DMS79 (cell line): ENCODE data around the gene BRINP1.

Experiments
- DNase-seq: peaks from one replicate; lab custom pipeline; 2025; lab: John Stamatoyannopoulos, UW

Gene BRINP1

DNA sequence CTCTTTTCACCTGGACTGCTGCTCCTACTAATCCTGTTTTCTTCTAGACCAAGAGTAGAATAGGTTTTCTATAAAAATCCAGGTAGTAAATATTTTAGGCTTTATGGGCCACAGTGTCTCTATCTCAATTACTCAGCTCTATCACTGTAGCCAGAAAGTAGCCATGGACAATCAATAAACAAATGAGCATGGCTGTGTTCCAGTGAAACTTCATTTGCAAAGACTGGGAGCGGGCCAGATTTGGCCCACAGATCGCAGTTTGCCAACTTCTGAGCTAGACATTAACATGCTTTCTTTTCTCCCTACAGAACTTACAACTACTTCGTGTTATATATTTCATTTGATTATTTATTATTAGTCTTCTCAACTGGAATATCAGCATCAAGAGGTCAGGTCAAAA, 30.2 kb downstream of the BRINP1 start:
- DNase-seq: no peak

DNA sequence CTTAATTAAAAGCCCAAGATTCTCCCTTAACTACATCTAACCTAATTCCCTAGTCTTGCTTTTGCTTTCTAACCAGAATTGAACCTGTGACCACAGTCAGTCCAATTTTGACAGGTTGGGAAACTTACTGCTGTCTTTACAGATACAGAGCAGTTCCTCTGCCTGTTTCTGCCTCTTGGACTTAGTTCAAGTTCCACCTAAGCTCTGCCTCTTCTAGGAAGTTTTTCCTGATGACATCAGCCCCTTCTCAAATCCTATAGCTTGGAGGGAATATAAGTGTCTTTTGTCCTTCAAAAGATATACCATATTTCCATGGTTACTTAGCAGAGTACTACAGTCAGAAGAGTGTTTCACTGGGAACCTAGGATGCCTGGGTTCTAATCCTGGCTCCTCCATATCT, 31.7 kb downstream of the BRINP1 start:
- DNase-seq: no peak

DNA sequence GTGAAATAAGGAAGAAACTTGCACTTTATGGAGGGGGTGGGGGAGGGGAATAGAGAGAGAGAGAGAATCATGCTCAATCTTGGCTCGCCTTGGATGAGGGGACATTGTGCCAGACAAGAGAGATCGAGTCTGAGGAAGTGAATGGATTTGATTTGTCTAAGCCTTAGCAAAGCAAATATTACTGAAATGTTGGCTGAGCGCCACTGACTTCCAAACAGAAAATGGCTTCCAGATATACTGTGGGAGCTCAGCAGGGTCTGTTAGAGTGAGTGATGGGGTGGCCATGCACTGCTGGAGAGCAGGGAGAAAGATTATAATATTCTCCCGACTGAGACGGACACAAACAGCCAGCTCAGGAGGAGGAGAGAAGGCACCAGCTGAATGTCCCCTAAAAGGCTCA, 34.5 kb downstream of the BRINP1 start:
- no peak for DNase-seq

DNA sequence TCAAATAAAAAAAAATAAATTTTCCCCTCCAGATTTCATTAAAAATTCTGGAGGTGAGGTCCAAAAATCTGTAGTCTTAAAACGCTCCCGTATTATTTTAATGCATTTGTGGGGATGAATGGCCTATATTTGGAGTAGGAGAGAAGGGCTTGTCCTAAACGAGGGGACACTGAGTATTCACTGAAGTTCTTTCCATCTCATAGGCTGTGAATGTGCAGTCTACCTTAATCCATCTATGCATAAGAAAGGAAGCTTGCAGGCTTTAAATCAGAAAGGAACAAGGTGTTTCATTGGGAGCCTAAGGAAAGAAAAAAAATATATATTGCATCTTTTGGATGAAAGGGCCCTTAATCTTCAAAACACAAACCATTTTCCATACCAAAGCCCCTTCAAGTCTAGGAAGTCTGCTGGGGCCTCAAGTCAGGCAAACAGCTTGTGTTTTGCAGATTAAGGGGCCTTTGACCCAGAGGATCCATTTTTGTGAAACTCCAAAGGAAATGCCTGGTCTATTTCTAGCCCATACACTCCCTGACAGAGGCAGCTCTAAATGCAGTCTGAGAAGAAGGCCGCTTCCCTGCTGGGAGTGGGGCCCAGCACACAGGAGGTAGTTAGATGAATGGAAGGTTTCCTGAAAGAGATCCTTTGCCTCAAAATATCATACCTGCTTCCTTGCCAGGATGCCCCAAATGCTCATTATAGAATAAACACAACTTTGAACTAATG, 35.6 kb downstream of the BRINP1 start:
- no peak for DNase-seq

DNA sequence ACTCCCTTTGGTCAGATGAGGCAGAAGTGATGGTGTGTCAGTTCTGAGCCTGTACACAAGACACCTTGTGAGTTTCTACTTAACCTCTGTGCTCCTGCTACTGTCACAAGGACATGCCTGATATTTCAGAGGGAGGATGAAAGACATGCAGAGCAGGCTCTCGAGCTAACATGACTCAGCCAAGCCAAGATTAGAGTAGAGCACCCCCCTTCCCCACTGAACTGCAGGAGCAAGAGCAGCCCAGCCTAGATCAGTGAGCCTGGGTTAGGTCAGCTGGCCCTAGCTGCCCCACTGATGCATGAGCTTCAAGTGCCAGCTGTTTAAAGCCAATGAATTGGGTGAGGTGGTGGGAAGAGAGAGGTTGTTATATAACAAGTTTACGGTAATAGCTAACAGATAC, 36.7 kb downstream of the BRINP1 start:
- no peak for DNase-seq

DNA sequence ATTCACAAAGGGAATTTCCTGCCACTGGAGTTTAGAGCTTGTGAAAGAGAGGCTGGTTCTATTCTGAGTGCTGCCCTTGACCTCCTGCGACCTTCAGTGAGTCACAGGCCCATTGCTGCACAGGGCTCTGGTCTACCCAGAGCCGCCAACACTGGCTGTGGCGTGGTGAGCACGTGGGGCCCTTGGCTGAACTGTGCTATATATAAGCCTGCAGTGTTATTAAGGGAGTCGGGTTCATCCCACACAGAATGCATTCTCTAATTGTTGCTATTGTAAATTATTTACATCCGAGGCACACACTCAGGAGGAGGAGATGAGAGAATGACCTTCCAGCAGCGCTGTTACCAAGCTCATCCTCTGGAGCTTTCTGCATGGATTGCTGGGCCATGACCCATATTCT, 47.1 kb downstream of the BRINP1 start:
- no peak for DNase-seq

DNA sequence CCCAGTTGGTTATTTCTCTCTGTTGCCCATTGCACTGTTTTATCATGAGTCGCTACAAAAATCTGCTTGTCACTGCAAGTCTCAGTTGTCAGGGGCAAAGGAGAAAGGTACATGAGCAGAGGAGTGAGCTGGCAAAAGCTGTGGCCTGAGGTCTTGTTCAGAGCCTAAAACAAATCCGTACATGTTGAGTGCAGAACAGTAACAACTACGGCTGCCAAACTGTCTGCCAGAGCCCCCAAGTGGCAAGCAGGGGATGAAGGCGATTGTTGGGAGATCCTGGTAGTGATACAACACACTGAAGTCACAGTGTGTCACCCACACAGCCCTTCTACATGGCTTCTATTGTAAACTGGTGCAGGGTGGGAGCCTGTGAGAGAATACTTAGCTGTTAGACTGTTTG, 50.9 kb downstream of the BRINP1 start:
- DNase-seq: no peak

DNA sequence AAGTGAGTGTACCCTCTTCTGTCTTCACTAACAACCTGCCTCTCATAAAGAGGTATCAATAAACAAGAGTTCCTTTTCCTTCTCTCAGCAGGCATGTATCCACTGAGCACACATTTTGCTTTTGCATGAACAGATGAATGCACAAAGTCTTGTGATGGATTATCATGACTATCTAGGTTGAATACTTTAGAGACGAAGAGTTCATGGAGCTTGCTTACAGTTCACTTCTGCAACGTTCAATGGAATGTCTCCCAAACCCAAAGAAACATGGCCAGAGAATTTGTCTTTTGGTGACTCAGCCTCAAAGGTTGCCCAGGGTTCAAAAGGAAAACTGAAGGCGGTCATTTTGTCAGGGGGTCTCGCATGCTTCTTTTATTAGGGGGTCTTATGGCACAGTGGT, 55.4 kb downstream of the BRINP1 start:
- no peak for DNase-seq

DNA sequence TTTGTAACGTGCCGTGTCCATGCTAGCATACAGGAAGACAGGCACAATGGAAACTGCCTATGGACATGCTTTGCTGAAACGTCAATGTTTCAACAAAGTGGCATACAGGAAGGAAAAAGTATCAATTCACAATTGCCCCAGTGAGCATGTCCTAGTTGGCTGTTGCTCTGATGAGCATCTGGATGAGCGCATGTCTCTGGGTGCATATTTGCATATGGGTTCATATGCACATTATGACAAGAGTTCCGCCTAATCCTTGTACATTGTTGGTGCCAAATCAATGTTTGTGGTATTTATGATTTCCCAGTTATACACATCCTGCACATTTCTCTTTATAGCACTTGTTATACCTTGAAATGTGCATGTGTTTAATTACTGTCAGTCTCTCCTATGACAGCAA, 58.5 kb downstream of the BRINP1 start:
- no peak for DNase-seq

DNA sequence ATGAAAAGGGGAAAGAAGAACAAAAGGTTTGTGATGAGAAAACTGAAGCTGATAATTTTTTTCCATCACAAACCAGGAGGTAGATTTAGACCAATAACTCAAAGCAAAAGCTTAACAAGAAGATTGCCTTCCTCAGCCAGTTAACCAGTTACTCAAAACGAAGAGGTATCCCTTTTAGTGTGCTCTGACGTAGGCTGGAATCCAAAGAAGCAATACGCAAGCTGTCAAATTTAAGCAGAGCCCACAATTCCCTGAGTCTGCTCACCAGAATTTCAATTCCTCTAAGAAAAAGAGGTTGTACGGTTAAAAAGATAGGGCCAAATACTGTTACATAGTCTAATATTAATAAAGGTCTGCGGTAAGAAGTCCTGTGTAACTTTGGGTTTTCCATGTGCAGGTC, 61.8 kb downstream of the BRINP1 start:
- DNase-seq: no peak

DNA sequence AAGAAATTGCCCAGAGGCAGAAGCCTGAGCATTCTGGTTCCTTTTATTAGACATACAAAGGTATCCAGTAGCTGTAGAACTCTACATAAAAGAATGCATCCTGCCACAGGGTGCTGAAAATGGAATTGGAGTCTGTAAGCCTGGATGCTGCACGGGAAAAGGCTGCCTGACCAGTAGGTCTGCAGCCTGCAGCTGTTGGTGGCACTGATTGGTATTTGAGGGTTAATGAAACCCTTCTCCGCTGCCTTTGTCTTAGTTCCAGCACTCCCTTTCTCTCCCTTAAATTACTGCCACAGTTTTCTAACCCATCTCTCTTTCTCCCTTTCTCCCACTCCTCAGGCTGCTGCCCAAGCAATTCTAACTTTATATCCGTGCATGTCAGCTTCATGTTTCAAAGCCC, 64.7 kb downstream of the BRINP1 start:
- no peak for DNase-seq

DNA sequence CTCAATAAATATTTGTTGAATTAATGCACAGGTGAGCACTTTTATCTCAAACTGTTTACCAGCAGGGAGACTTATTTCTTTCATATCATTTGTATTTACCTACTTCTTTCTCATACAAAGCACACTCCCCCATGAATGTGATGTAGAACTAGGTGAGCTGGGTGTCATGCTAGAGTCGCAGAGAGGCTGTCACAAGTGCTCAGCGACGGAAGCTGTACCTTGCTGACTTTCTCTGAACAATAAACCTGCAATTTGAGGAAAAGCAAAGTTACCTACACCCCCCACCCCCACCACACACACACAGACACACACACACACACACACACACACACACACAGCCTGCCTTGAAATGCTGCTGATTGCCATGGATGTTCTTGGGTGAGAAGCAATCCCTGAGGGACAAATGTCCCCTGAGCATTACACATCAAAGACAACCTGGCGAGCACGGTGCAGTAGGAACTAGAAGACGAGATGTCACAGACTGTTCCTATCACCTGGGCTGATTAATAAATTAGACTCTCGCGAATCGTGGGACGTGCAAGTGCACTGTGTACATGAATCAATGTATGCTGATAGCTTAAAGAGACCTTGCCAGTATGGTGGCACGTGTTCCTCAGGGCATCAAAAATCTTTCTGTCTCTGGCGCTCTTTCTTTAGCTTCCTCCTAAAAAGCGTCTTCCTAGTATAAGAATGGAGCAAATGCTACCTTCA, 66.1 kb downstream of the BRINP1 start:
- no peak for DNase-seq

DNA sequence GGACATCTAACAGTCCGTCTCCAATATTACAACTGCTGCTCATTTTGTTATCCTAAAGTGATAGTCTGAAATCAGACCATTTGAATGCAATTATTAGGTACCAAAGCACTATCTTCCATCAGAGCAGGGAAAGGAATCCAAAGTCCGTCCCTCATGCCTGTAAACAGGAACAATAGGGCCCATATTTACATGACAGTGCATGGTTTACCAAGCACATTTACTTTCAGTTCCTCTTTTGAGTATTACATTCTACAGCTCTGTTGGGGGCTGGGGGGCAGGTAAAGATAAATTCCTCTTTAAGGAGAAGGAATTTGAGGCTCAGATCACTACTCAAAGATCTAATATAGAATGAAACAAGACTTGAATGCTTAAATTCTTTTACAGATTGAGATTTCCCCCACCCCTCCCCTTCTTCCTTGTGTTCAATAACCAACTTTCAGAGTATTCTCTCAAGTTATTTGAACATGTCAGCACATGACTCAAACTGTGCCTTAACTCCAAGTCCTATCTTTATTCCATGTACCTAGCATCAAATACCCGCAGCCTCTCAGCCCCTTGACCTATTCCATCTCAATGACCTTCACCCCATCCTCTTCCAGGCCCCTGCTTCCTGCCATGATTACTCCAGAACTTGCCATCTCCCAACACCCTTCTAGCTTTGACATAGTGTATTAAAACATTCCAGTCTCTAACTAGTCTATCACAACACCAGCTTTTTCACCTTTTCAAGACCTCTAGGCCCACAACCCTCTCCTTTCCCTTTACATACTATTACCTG, 71.0 kb downstream of the BRINP1 start:
- DNase-seq: no peak

DNA sequence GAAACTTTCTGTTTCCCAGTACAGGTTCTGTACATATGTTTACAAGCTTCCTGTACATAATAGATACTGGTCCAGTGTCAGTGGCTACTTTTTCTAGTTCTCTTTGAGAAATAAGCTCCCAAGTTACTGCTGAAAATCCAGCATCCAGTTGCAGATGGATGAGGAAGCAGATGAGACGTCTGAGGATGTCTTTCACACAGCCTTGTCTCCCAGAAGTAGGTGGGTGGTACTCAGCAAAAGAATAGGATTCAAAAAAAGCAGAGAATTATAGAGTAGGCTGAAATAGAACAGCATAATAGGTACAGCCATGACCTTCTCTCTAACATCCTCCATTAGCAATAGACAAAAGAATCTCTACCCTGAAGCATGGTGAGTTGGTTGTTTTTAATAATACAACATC, 77.7 kb downstream of the BRINP1 start:
- no peak for DNase-seq

DNA sequence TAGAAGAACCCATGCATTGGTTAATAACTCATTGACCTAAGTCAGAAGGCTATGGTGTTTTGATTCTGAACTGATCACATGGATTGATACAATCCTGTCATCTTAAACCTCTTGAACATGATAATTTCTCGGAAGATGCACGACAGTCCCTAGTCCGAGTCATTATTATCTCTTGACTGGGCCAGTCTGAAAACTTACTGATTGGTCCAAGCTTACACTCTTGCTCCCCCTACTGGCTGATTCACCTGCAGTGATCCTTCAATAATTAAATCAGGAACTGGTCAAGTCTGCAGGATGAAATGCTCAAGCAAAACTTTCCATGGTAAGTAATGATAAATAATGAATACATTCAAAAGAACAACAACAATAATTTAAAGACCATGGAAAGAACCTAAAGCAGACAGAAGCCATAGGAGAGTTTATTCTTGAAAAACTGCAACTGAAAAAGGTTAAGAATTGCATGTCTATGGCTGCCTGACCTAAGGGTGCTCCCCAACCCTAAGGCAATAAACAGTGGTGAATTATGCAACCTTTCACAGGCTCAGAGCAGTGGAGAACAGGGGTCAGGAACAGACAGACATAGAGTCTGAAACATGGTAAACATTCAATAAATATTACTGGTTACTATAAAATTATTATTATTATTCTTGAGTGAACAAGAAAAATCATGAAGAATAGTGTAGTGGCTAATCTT, 79.3 kb downstream of the BRINP1 start:
- no peak for DNase-seq

DNA sequence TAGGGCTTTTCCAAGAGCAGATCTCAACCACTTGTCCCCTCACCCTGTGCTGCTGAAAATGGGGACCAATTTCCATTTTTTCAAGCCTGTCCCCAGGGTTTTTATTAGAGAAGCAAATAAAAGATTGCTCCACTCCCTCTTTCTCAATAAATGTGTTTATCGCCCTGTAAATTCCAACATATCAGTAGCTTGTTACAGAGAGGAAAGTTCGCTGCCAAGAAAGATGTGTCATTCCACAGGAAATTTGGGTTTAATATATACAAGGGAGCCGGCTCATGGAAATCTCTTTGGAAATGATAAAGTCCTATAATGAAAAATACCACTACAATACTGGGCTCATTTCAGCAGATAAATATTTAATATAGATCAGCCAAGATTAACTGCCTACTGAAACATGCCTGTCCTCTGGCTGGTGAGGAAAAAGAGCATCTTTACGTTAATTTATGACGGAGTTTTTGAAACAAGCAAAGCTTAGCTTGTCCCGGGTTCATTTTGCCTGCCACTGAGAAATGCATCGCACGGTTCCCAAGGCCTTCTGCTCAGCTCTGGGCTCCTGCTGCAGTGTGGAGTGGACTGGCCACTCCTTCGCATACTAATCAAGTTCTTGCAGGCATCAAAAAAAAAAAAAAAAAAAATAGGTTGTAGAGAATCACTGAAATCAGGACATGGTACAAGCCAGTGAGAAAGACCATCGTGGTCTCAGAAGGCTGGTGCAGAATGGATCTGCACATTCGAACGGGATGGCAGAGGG, 84.5 kb downstream of the BRINP1 start:
- DNase-seq: no peak

DNA sequence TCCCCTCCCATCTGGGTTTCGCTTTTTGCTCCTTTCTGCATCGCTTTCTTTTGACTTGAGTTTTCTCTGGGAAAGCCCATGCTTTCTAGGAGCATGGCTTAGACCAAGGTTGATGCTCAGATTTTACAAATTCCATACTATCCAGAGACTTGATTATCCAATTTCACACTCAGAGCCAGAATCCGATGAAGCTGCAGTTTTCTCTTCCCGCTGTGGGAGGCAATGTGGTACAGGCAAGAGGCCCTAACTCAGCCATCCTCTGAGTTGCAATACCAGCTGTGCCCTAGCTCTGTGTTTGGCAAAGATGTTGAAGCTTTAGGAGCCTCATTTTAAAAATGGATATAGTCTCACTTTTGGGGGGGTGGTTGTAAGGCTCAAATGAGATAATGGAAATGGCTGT, 85.1 kb downstream of the BRINP1 start:
- DNase-seq: no peak

DNA sequence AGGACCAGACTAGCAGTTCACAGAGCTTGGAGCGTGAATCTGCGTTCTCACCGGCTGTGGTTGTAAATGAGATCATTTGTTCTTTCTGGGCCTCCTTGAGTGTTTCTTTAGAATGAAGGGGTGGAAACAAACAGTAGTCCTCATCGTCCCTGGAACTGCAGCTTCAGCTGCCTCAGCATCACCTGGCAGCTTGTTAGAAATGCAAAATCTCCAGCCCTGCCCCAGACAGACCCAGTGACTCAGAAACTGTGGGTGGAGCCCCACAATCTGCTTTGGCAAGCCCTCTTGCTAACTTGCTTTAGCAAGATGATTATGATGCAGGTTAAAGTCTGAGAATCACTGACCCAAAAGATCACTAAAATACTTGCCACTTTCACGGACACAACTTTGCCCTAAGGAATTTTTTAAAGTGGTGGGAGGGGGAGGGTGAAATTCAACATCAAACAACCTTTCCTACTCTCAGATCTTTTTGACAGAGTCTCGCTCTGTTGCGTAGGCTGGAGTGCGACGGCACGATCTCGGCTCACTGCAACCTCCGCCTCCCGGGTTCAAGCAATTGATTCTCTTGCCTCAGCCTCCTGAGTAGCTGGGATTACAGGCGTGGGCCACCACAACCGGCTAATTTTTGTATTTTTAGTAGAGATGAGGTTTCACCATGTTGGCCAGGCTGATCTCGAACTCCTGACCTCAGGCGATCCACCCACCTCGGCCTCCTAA, 86.0 kb downstream of the BRINP1 start:
- DNase-seq: no peak

DNA sequence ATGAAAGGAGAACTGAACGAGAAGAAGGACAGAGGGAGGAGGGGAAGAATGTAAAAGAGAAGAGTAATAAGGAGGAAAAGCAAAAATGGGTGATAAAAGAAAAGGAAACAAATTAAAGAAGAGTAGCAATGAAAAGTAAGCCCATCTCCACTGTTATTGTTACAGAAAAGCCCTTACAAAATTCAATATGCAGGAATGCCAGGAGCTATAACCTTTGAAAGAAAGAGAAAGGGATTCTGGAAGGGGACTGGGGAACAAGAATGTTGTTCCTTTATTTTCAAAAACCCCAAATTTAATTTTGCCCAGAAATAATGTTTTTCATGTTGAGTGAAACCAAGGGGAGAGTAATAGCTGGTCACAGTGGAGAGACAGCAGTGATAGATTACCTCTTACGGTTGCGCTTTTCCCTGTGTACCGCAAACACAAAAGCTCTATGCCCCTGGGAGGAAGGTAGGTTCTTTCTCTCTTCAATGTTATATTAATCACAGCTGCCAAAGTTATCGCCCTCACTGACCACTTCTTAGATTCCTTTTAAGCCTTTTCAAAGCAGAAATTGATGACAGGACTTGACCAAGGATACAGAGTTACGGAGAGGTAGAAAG, 86.7 kb downstream of the BRINP1 start:
- DNase-seq: no peak

DNA sequence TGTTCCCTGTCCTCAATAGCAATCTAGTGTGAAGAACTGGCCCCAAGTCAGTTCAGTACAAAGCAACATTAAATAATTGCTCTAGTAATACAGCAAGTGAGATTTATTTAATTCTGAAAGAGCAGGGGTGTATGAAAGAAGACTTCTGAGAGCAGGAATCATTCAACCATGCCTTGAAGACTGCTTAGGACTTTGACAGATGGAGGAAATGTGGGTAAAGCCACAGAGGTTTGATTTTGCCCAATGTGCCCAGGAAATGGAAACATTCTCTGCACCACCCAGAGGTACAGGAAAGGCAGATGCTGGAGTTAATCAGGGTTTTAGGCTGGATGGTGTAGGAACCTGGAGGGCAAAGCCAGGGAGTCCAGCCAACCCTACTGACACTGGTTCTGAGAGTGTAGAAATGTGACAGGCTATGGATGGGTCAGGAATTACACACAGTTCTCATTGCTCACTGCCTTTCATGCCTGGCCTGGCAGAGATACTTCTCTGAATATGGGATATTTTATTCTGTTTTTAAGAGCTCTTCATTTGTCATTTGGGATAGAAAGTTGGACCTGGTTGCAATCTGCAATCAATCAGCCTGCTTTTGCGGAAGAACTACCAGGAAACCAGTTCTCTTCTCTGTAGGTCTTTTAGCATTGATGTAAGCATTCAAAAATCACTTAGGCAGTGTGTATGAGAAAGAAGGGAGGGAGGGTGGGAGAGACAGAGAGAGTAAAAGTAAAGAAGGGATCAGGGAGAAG, 88.3 kb downstream of the BRINP1 start:
- DNase-seq: no peak
